Thyroid gland (tissue), 4 donors: ENCODE data around the gene BCAS3. TPM values are rescaled to one million over a fixed set of nuclear protein-coding genes. Genes with fewer than 3 reads are reported as not detected.

Experiments
- DNase-seq, 2 donors: peaks; one replicate each; pipeline ENCODE4 v3.0.0-alpha.2; 2019
- H3K27ac ChIP-seq, 3 donors: fragments of 200-600 bp; sonication (generic); 1 replicate in 2 of 3; 2 replicates in 1 of 3; pipeline ENCODE4 v1.5.1; 2016 to 2019; ENCODE audit warnings: mild to moderate bottlenecking in 1 of 3, moderate library complexity in 1 of 3
- H3K27me3 ChIP-seq: fragments of 200-600 bp; sonication (generic); one replicate; pipeline ENCODE4 v1.5.1; 2019
- H3K36me3 ChIP-seq, 2 donors: fragments of 200-600 bp; sonication (generic); one replicate each; pipeline ENCODE4 v1.5.1; 2016 to 2019
- H3K4me1 ChIP-seq, 2 donors: fragments of 200-600 bp; sonication (generic); one replicate each; pipeline ENCODE4 v1.5.1; 2017 to 2019
- H3K4me3 ChIP-seq, 3 donors: fragments of 200-600 bp; sonication (generic); replicated peaks in 1 of 3; 1 replicate in 2 of 3; 2 replicates in 1 of 3; pipeline ENCODE4 v1.5.1; 2016; ENCODE audit warnings: mild to moderate bottlenecking in 1 of 3
- H3K9me3 ChIP-seq: fragments of 200-600 bp; sonication (generic); one replicate; pipeline ENCODE4 v1.5.1; 2017
- CTCF ChIP-seq, 6 experiments: fragments of 200-600 bp in 3 of 6; fragments of 450-650 bp in 3 of 6; sonication (generic) in 3 of 6; IDR thresholded peaks; one replicate each; pipeline ENCODE4 v1.5.1; 2016 to 2019; ENCODE audit warnings: antibody characterized with exemption in 6 of 6, mild to moderate bottlenecking in 2 of 6, inconsistent platforms in 1 of 6, moderate library complexity in 1 of 6
- POLR2A ChIP-seq, 2 donors: fragments of 450-650 bp; IDR thresholded peaks; one replicate each; pipeline ENCODE4 v1.6.1; 2017; ENCODE audit warnings: antibody characterized with exemption in 2 of 2, mild to moderate bottlenecking in 2 of 2, moderate library complexity in 1 of 2
- WGBS, 2 donors: methylation state at CpG; one replicate each; pipeline ENCODE4 v1.1.5; 2017; 5-methylcytosine and 5-hydroxymethylcytosine counted together
- intact Hi-C: fragments of 100-400 bp; cut with DNase I; formaldehyde crosslinking; loops from one replicate; pipeline ENCODE4 v1.15.1; 2023
- total RNA-seq, 4 donors: library from RNA; depleted of rRNA; stranded (reverse); fragments of >200 nt; gene quantifications; one replicate each; pipeline ENCODE4 v1.2.3, GENCODE V29; 2016

Gene BCAS3
- total RNA-seq, 4 donors from 2014 or later, result 41.8 to 78.7 (median 51.6) TPM

GRCh38 chr17:61403801-61404662 is 726.4 kb downstream of the BCAS3 start:
- WGBS, 2 donors, result 44 to 46% methylated on average over 31 to 53 of the region's 66 CpGs
- Histone ChIP-seq H3K36me3 (peaks cover 8 to 22% of the 10 kb centered on the region in 2 donors), H3K27ac (peak overlapping the region; percentile 44 to 79 (median 66)), H3K4me1 (peaks cover 20 to 73% of the 10 kb centered on the region in 2 donors), H3K27me3 (peaks cover 27% of the 10 kb centered on the region), H3K4me3 (peak overlapping the region in 1 of 3 donors; percentile 18), H3K9me3 (no peaks in the 10 kb centered on the region)
- TF ChIP-seq POLR2A (IDR thresholded peaks at IDR 0.05) (no peak), CTCF (IDR thresholded peaks at IDR 0.05) (no peak)
- DNase-seq, result no peak
- intact Hi-C loops, result no loop called here

GRCh38 chr17:61404663-61404912 is 726.9 kb downstream of the BCAS3 start:
- Histone ChIP-seq H3K36me3 (peaks cover 8 to 22% of the 10 kb centered on the region in 2 donors), H3K4me3 (peak overlapping the region in 1 of 3 donors; percentile 18), H3K9me3 (no peaks in the 10 kb centered on the region), H3K27me3 (peaks cover 24% of the 10 kb centered on the region), H3K27ac (peak overlapping the region in 2 of 3 donors; percentile 66 to 79), H3K4me1 (peaks cover 20 to 76% of the 10 kb centered on the region in 2 donors)
- TF ChIP-seq POLR2A (IDR thresholded peaks at IDR 0.05) (no peak), CTCF (IDR thresholded peaks at IDR 0.05) (no peak)
- intact Hi-C loops, result no loop called here
- no peak for DNase-seq
- WGBS, 2 donors, result 18 to 20% methylated on average over 6 to 21 of the region's 27 CpGs

DNA sequence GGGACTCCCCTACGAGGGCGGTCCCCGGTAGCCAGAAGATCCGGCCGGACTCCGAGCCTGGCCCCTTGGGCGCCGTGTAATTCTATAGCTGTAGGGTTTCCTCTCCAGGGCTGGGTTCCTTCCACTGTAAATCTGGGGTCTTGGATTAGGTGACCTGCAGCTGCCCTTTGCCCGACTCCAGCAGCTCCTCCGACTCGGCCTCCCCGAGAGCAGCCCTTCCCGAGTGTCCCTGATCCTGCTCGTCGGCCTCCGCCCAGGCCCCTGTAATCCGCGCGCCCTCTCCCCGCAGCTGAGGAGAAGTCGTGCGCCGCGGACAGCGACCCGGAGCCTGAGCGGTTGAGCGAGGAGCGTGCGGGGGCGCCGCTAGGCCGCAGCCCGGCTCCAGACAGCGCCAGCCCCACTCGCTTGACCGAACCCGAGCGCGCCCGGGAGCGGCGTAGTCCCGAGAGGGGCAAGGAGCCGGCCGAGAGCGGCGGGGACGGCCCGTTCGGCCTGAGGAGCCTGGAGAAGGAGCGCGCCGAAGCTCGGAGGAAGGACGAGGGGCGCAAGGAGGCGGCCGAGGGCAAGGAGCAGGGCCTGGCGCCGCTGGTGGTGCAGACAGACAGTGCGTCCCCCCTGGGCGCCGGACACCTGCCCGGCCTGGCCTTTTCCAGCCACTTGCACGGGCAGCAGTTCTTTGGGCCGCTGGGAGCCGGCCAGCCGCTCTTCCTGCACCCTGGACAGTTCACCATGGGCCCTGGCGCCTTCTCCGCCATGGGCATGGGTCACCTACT is 727.4 kb downstream of the BCAS3 start:
- Histone ChIP-seq H3K4me3 (peak overlapping the region in 1 of 3 donors; percentile 18), H3K36me3 (peaks cover 8 to 22% of the 10 kb centered on the region in 2 donors), H3K27me3 (peaks cover 24% of the 10 kb centered on the region), H3K9me3 (no peaks in the 10 kb centered on the region), H3K27ac (peak overlapping the region in 2 of 3 donors; percentile 66 to 79), H3K4me1 (peaks cover 20 to 81% of the 10 kb centered on the region in 2 donors)
- no peak for DNase-seq
- intact Hi-C loops, result no loop called here
- TF ChIP-seq CTCF (IDR thresholded peaks at IDR 0.05), result no peak
- 27 to 55% methylated on average over 28 to 51 of the region's 71 CpGs for WGBS, 2 donors

DNA sequence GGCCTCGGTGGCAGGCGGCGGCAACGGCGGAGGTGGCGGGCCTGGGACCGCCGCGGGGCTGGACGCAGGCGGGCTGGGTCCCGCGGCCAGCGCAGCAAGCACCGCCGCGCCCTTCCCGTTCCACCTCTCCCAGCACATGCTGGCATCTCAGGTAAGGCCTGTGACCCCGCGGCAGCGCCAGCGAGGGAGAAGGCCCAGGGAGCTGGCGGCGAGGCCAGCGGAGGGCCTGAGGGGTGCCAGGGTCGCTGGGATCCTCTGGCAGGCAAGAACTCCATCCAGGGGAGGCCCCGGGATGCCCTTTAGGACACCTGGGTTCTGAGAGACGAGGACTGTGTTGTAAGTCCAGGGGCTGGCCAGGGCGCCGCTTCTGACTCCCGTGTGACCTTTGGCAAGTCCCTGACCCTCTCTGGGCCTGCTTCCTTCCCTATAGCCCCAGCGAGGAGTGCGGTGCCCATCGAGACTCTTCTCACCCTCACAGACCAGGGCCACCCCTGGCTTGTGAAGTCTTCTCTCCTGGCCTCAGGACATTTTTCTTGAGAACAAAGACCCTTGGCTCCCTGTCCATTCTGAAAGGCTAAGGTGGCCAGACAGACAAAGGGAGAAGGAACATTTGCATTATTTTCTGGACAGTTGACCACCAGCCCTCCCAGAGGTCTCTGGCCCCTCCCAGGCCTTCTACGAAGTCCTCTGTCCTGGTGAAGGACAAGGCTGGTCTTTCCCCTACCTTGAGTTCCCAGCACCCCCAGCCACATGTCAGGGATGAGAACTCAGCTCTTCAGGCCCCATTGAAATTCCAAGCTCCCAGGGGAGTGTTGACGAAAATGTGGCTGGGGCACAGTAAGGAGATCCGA is 728.3 kb downstream of the BCAS3 start:
- DNase-seq, result no peak
- peaks cover 8 to 22% of the 10 kb centered on the region in 2 donors for H3K36me3 ChIP-seq
- intact Hi-C loops, result no loop called here
- H3K9me3 ChIP-seq, result no peaks in the 10 kb centered on the region
- peaks cover 14 to 85% of the 10 kb centered on the region in 2 donors for H3K4me1 ChIP-seq
- H3K27me3 ChIP-seq, result peaks cover 24% of the 10 kb centered on the region
- 68 to 84% methylated on average over 15 to 19 of the region's 37 CpGs for WGBS, 2 donors
- no peak overlapping the region for H3K4me3 ChIP-seq
- TF ChIP-seq CTCF (IDR thresholded peaks at IDR 0.05), result no peak
- no peak for TF ChIP-seq POLR2A (IDR thresholded peaks at IDR 0.05)
- H3K27ac ChIP-seq, result peak overlapping the region in 2 of 3 donors; percentile 66 to 79
